ENCODE results near the gene NOSIP. TPM values are rescaled to one million over a fixed set of nuclear protein-coding genes. Genes with fewer than 3 reads are reported as not detected.

NOSIP gene
- polyA plus RNA-seq, 1 of the 3 experiments (the other 2 are of a cell fraction) = 128 TPM

DNA sequence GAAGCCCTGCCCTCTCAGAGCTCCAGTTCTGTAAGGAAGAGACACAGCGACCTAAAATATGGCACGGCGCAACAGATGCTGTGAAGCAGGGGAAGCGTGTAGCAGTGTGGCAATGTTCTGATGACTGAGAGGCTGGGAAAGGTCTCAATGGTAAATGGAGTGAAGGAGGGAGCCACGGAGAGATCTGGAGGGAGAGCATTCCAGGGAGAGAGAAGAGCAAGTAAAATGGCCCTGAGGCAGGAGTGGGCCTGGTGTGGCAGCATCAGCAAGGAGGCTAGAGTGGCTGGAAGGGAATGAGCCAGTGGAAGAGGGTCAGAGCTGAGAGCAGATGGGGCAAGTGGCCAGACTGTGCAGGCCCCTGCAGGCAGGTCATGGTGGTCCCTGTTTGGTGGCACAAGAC is 36.2 kb downstream of the NOSIP start:
- no peaks in the 10 kb centered on the region for H3K79me2 ChIP-seq (ENCODE audit: insufficient read depth)
- H3K36me3 ChIP-seq (replicated peaks in 1 of 2; ENCODE audit: control insufficient read depth in 1 of 2, insufficient read depth in 2 of 2, low read length in 1 of 2) = no peaks in the 10 kb centered on the region
- no peak overlapping the region for H3K9ac ChIP-seq
- TF ChIP-seq NRF1 (IDR thresholded peaks at IDR 0.05; ENCODE audit: low read depth, low read length) = no peak
- no peak for TF ChIP-seq YY1 (IDR thresholded peaks at IDR 0.05; ENCODE audit: low read depth)
- H3K4me3 ChIP-seq (ENCODE audit: low read depth in 2 of 2, low read length in 1 of 2) = no peak overlapping the region
- no peaks in the 10 kb centered on the region for H3K9me3 ChIP-seq
- H2AFZ ChIP-seq (ENCODE audit: low read depth) = no peak overlapping the region
- H3K4me1 ChIP-seq (ENCODE audit: control insufficient read depth in 1 of 2, insufficient read depth in 2 of 2, low read depth in 1 of 2, low read length in 1 of 2) = no peaks in the 10 kb centered on the region
- H4K20me1 ChIP-seq (ENCODE audit: insufficient read depth) = no peaks in the 10 kb centered on the region
- no peak for DNase-seq
- H3K27me3 ChIP-seq (ENCODE audit: insufficient read depth) = no peaks in the 10 kb centered on the region
- H3K4me2 ChIP-seq = no peak overlapping the region
- CTCF ChIA-PET = interaction anchor here (1.0 to 10.0 kb wide), 4 partner anchors 9 to 41 kb away, joined by 5 to 87 read pairs (median 8); no protein-coding TSS in a partner anchor
- peaks cover 20% of the 10 kb centered on the region for H3F3A ChIP-seq (replicated peaks; ENCODE audit: insufficient read depth)
- 81% methylated on average over 5 of the region's 5 CpGs for WGBS (ENCODE audit: low lambda C conversion rate)
- H3K9me2 ChIP-seq = no peaks in the 10 kb centered on the region
- H3K27ac ChIP-seq (ENCODE audit: low read depth in 2 of 2, low read length in 1 of 2) = no peak overlapping the region
- POLR2A ChIA-PET = interaction anchor here (0.8 to 0.9 kb wide), 2 partner anchors 41 kb away, joined by 3 read pairs; no protein-coding TSS in a partner anchor

GRCh38 chr19:49543032-49543431 is 37.3 kb downstream of the NOSIP start:
- no peaks in the 10 kb centered on the region for H4K20me1 ChIP-seq (ENCODE audit: insufficient read depth)
- 90% methylated on average over 5 of the region's 14 CpGs for WGBS (ENCODE audit: low lambda C conversion rate)
- H3K4me2 ChIP-seq = no peak overlapping the region
- CTCF ChIA-PET = interaction anchor here (1.3 to 10.0 kb wide), 3 partner anchors 27 to 40 kb away, joined by 5 to 87 read pairs (median 8); no protein-coding TSS in a partner anchor
- H3K4me1 ChIP-seq (ENCODE audit: control insufficient read depth in 1 of 2, insufficient read depth in 2 of 2, low read depth in 1 of 2, low read length in 1 of 2) = no peaks in the 10 kb centered on the region
- no peaks in the 10 kb centered on the region for H3K9me3 ChIP-seq
- H3K27ac ChIP-seq (ENCODE audit: low read depth in 2 of 2, low read length in 1 of 2) = no peak overlapping the region
- no peak overlapping the region for H2AFZ ChIP-seq (ENCODE audit: low read depth)
- DNase-seq = no peak
- POLR2A ChIA-PET = no interaction called here
- H3K27me3 ChIP-seq (ENCODE audit: insufficient read depth) = no peaks in the 10 kb centered on the region
- H3K36me3 ChIP-seq (replicated peaks in 1 of 2; ENCODE audit: control insufficient read depth in 1 of 2, insufficient read depth in 2 of 2, low read length in 1 of 2) = no peaks in the 10 kb centered on the region
- H3K9me2 ChIP-seq = no peaks in the 10 kb centered on the region
- peaks cover 15% of the 10 kb centered on the region for H3F3A ChIP-seq (replicated peaks; ENCODE audit: insufficient read depth)
- no peak overlapping the region for H3K9ac ChIP-seq
- H3K4me3 ChIP-seq (ENCODE audit: low read depth in 2 of 2, low read length in 1 of 2) = no peak overlapping the region
- no peaks in the 10 kb centered on the region for H3K79me2 ChIP-seq (ENCODE audit: insufficient read depth)
- no peak for TF ChIP-seq PBX3 (IDR thresholded peaks at IDR 0.05)
- TF ChIP-seq FOXJ3 (CRISPR knock-in tag; IDR thresholded peaks at IDR 0.05) = no peak
- TF ChIP-seq SMC3 (IDR thresholded peaks at IDR 0.05; ENCODE audit: low read depth, low read length) = no peak
- no peak for TF ChIP-seq FOXM1 (IDR thresholded peaks at IDR 0.05; ENCODE audit: low read depth)
- TF ChIP-seq POLR2AphosphoS5 (IDR thresholded peaks at IDR 0.05; ENCODE audit: low read depth, low read length) = no peak
- TF ChIP-seq FOSL2 (IDR thresholded peaks at IDR 0.05; ENCODE audit: borderline replicate concordance, low read depth) = no peak
- TF ChIP-seq RCOR1 (IDR thresholded peaks at IDR 0.05; ENCODE audit: low read length) = no peak
- no peak for TF ChIP-seq GATA2 (CRISPR knock-in tag; IDR thresholded peaks at IDR 0.05)
- TF ChIP-seq SIN3A (IDR thresholded peaks at IDR 0.05; ENCODE audit: borderline replicate concordance, low read depth, low read length) = no peak
- no peak for TF ChIP-seq EZH2phosphoT487 (IDR thresholded peaks at IDR 0.05; ENCODE audit: borderline replicate concordance, low read depth)
- no peak for TF ChIP-seq NRF1 (IDR thresholded peaks at IDR 0.05; ENCODE audit: low read depth, low read length)
- TF ChIP-seq, protein P1, sequence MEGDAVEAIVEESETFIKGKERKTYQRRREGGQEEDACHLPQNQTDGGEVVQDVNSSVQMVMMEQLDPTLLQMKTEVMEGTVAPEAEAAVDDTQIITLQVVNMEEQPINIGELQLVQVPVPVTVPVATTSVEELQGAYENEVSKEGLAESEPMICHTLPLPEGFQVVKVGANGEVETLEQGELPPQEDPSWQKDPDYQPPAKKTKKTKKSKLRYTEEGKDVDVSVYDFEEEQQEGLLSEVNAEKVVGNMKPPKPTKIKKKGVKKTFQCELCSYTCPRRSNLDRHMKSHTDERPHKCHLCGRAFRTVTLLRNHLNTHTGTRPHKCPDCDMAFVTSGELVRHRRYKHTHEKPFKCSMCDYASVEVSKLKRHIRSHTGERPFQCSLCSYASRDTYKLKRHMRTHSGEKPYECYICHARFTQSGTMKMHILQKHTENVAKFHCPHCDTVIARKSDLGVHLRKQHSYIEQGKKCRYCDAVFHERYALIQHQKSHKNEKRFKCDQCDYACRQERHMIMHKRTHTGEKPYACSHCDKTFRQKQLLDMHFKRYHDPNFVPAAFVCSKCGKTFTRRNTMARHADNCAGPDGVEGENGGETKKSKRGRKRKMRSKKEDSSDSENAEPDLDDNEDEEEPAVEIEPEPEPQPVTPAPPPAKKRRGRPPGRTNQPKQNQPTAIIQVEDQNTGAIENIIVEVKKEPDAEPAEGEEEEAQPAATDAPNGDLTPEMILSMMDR (IDR thresholded peaks at IDR 0.05) = no peak
- TF ChIP-seq TAF1 (IDR thresholded peaks at IDR 0.05; ENCODE audit: borderline replicate concordance, low read depth, low read length) = no peak
- TF ChIP-seq, protein P2, sequence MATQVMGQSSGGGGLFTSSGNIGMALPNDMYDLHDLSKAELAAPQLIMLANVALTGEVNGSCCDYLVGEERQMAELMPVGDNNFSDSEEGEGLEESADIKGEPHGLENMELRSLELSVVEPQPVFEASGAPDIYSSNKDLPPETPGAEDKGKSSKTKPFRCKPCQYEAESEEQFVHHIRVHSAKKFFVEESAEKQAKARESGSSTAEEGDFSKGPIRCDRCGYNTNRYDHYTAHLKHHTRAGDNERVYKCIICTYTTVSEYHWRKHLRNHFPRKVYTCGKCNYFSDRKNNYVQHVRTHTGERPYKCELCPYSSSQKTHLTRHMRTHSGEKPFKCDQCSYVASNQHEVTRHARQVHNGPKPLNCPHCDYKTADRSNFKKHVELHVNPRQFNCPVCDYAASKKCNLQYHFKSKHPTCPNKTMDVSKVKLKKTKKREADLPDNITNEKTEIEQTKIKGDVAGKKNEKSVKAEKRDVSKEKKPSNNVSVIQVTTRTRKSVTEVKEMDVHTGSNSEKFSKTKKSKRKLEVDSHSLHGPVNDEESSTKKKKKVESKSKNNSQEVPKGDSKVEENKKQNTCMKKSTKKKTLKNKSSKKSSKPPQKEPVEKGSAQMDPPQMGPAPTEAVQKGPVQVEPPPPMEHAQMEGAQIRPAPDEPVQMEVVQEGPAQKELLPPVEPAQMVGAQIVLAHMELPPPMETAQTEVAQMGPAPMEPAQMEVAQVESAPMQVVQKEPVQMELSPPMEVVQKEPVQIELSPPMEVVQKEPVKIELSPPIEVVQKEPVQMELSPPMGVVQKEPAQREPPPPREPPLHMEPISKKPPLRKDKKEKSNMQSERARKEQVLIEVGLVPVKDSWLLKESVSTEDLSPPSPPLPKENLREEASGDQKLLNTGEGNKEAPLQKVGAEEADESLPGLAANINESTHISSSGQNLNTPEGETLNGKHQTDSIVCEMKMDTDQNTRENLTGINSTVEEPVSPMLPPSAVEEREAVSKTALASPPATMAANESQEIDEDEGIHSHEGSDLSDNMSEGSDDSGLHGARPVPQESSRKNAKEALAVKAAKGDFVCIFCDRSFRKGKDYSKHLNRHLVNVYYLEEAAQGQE (IDR thresholded peaks at IDR 0.05; ENCODE audit: low read depth, low read length) = no peak
- TF ChIP-seq GABPA (IDR thresholded peaks at IDR 0.05; ENCODE audit: low read depth) = no peak
- TF ChIP-seq ELF1 (IDR thresholded peaks at IDR 0.05) = no peak
- TF ChIP-seq MAX (IDR thresholded peaks at IDR 0.05; ENCODE audit: low read depth) = no peak
- no peak for TF ChIP-seq IRF3 (IDR thresholded peaks at IDR 0.05; ENCODE audit: low read depth, low read length)
